ENCODE results near the gene C14orf39.
"Not testable (repeated sequence)": the region's sequence is repeated elsewhere in the genome, so short reads cannot be mapped to it uniquely, and the experiment has no call there.

Gene C14orf39

DNA sequence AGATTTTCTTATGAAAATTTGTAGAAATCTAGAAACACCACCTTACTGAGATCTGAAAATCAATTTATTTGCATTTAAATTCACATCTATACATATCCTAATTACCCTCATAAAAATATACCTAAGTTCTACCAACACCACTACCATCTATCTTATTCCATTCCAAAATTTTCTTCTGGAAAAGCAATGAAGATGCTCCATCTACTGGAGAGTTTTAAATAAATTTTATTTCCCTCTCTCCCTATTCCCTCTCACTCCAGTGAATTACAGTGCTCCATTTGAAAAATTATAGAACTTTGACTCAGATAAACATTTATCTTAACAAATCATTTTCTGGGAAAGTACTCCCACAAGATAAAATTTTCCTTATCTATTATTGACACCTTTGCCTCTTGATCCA is 2.3 kb upstream of the C14orf39 start:
- DNase-seq, result no peak

DNA sequence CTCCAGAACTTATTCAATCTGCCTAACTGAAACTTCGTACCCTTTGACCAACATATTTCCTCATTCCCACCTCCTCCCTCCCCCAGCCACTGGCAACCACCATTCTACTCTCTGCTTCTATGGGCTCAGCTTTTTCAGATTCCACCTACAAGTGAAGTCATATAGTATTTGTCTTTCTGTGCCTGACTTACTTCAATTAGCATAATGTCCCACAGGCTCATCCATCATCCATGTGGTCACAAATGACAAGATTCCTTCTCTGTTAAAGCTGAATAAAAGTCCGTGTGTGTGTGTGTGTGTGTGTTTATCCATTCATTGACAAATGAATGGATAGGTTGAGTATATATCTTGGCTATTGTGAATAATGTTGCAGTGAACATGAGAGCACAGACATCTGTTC is 1.3 kb upstream of the C14orf39 start:
- no peak for DNase-seq

DNA sequence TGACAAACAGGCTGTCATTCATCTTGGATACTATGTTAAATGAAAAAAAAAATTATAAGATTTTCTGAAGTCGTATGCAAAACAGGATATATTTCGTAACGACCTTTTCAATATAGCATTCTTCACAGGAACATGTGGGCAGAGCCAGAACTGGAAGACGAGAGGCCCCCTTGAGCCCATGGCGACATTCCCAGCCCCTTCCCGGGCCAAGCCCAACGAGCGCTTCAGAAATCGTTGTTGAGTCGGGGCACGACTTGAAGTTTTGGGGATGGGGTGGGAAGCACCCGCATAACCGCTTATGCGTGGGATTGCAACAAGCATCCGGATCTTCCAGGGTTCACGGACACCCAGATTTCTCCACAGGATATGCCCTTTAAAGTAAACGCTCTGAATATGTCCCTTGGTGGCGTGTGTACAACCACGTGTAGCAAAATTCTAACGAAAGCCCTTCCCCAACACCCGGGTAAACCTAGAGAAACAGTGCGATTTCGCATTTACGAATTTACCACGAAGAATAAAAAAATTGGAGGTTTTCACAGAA is 736 bp downstream of the C14orf39 start:
- no peak for DNase-seq

DNA sequence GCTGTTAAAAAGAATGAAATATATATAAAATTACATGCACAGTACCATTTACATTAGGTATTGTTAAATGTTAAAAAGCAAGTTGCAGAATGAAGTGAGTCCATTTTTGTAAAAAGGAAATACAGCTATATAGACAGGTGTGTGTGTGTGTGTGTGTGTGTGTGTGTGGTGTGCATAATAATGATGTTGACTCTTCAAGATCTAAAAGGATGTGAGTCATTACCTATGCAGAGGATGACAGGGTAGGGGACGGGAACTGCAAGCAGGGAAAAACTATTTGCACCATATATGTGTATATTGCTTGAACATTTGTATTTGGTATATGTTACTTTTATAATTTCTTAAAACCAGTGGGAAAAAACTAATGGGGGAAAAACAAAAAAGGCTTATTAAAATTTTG is 3.1 kb downstream of the C14orf39 start:
- no peak for DNase-seq

DNA sequence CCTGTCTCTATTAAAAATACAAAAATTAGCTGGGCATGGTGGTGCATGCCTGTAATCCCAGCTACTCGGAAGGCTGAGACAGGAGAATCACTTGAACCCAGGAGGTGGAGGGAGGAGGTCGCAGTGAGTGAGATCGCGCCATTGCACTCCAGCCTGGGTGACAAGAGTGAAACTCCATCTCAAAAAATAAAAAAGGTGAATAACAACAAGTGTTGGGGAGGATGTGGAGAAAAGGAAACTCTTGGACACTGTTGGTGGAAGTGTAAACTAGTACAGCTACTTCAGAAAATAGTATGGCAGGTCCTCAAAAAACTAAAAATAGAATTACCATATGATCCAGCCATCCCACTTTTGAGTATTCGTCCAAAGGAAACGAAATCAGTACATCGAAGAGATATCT is 5.6 kb downstream of the C14orf39 start:
- DNase-seq, result not testable (repeated sequence)

DNA sequence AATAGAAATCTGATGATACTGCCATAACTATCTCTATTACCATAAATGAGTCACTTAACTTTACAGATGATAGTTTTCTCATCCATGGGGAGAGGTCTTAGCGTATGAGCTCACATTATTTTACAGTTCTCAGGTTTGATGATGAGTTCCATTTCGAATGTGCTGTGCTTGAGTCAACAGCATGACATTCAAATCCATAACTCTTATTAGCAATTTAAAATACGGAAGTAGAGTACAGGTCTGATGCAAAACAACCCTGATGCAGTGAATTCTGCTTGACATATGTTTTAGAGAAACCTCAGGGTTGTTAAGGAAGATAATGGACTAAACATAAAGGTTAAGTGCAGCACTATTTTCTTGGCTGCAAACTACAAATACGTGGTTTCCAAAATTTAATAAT is 30.0 kb downstream of the C14orf39 start:
- no peak for DNase-seq

DNA sequence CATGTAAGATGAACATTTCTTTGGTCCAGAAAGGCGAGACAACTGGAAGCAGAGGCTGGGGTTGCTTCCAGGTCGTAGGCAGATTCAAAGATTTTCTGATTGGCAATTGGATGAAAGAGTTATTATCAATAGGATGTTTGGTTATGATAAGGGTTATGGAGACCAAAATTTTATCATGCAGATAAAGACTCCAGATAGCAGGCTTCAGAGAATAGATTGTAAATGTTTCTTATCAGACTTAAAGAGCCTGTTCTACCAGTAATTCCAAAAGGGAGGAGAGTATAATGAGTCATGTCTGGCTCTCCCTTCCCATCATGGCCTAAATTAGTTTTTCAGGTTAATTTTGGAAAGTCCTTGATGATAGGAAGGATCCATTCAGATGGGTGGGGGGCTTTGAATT is 55.6 kb downstream of the C14orf39 start:
- DNase-seq, result no peak

DNA sequence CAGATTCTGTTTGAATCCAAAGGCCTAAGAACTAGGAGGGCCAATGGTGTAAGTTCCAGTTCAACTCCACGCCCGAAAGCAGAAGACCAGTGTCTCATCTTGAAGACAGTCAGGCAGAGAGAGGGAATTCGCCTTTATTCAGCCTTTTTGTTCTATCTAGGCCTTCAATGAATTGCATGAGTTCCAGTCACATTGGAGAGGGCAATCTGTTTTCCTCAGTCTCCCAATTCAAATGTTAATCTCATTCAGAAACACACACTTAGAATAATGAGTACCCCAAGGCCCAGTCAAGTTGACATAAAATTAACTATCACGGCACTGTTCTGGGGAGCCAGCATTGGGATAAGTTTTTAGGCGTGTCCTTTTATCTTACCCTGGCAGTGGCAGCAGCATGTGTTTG is 65.8 kb downstream of the C14orf39 start:
- no peak for DNase-seq

DNA sequence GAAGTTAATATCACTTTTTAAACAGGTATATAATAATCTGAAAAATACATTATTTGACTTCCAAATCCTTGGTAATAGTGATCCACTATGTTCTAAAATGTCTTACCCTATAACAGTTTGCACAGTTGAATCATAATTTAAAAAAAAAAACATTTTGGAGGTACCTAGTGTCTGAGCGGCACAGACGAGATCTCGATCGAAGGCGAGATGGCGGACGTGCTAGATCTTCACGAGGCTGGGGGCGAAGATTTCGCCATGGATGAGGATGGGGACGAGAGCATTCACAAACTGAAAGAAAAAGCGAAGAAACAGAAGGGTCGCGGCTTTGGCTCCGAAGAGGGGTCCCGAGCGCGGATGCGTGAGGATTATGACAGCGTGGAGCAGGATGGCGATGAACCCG is 88.3 kb downstream of the C14orf39 start:
- DNase-seq, result not testable (repeated sequence)

DNA sequence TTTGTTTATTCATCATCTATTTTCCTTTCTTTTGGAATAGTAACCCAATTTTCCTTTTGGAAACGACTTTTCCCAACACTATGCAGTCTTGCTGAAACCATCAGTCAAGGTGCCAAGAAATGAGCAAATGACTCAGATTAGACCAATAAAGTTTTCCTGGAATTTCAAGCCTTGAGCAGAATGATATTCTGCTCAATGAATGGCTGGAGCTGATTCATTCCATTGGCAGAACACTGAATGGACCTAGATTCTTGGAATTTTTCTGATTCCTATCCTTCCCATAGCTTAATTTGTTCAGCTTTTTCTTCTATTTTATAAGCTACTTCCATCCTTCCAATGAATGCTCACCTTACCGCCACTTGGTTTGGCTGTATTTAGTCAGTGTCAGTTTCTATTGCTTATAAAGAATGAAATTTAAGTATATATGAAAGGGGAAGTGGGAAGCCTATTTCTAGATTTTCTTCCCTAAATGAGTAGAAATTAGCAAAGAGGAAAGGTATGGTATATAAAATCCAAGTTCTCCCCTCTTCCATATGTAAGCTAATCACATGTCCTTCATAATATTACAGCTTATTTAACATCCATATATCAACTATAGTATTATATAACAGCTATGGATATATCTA is 89.0 kb downstream of the C14orf39 start:
- DNase-seq, result no peak

All from kidney glomerular epithelial cell (primary cell).